Liver (tissue), 9 donors: ENCODE results near the gene EXOC1L. TPM values are rescaled to one million over a fixed set of nuclear protein-coding genes. Genes with fewer than 3 reads are reported as not detected.

ENCODE experiments used
- DNase-seq: peaks from one replicate; pipeline ENCODE4 v3.0.0-alpha.2; 2017; ENCODE audit warnings: low spot score
- H3K27ac ChIP-seq, 2 donors: one replicate each; pipeline ENCODE4 v1.7.0; 2013; ENCODE audit warnings: inconsistent platforms in 2 of 2, low read length in 2 of 2, control low read depth in 1 of 2, low read depth in 1 of 2, mild to moderate bottlenecking in 1 of 2
- H3K27me3 ChIP-seq, 4 donors: one replicate each; pipeline versions ENCODE4 v1.6.1 to v1.7.0; 2013; ENCODE audit warnings: low read length in 3 of 4, inconsistent platforms in 1 of 4, mild to moderate bottlenecking in 1 of 4, moderate library complexity in 1 of 4; ENCODE audit not compliant: control insufficient read depth in 4 of 4, insufficient read depth in 4 of 4
- H3K36me3 ChIP-seq, 4 donors: one replicate each; pipeline versions ENCODE4 v1.6.1 to v1.7.0; 2013; ENCODE audit warnings: low read length in 3 of 4, mild to moderate bottlenecking in 3 of 4, low read depth in 1 of 4, moderate library complexity in 1 of 4; ENCODE audit not compliant: control insufficient read depth in 4 of 4, insufficient read depth in 3 of 4
- H3K4me1 ChIP-seq, 4 donors: one replicate each; pipeline versions ENCODE4 v1.6.1 to v1.7.0; 2013; ENCODE audit warnings: low read length in 3 of 4, mild to moderate bottlenecking in 3 of 4, moderate library complexity in 1 of 4; ENCODE audit not compliant: control insufficient read depth in 4 of 4, insufficient read depth in 4 of 4
- H3K4me3 ChIP-seq, 3 donors: one replicate each; pipeline versions ENCODE4 v1.6.1 to v1.7.0; 2013; ENCODE audit warnings: low read length in 3 of 3, control low read depth in 1 of 3, low read depth in 1 of 3, mild to moderate bottlenecking in 1 of 3
- H3K9ac ChIP-seq, 2 donors: one replicate each; pipeline ENCODE4 v1.7.0; 2013; ENCODE audit warnings: low read length in 2 of 2, mild to moderate bottlenecking in 2 of 2, moderate library complexity in 2 of 2, control low read depth in 1 of 2, low read depth in 1 of 2
- H3K9me3 ChIP-seq, 4 donors: one replicate each; pipeline versions ENCODE4 v1.6.1 to v1.7.0; 2013; ENCODE audit warnings: low read length in 3 of 4; ENCODE audit not compliant: control insufficient read depth in 4 of 4
- ATF3 ChIP-seq: IDR thresholded peaks from 2 replicates; pipeline ENCODE4 v1.6.1; 2016; ENCODE audit warnings: antibody characterized with exemption
- CTCF ChIP-seq: fragments of 150-350 bp; IDR thresholded peaks from 2 replicates; pipeline ENCODE4 v1.5.1; 2017; ENCODE audit warnings: improper control_type of control experiment, low read depth, low read length; ENCODE audit not compliant: missing input control
- EGR1 ChIP-seq, 2 donors: IDR thresholded peaks; 2 replicates each; pipeline ENCODE4 v1.6.1; 2016 to 2018; ENCODE audit warnings: antibody characterized with exemption in 2 of 2, low read depth in 2 of 2
- FOXA1 ChIP-seq: IDR thresholded peaks from 2 replicates; pipeline ENCODE4 v1.6.1; 2016; ENCODE audit warnings: antibody characterized with exemption
- FOXA2 ChIP-seq: IDR thresholded peaks from 2 replicates; pipeline ENCODE4 v1.6.1; 2016; ENCODE audit warnings: antibody characterized with exemption
- GABPA ChIP-seq, 2 donors: IDR thresholded peaks in 1 of 2; conservative IDR thresholded peaks in 1 of 2; 2 replicates each; pipeline ENCODE4 v1.6.1; 2016; ENCODE audit warnings: antibody characterized with exemption in 2 of 2, mild to moderate bottlenecking in 1 of 2, moderate library complexity in 1 of 2
- HNF4A ChIP-seq, 2 donors: conservative IDR thresholded peaks; 2 replicates each; pipeline ENCODE4 v1.6.1; 2016; ENCODE audit warnings: antibody characterized with exemption in 2 of 2, mild to moderate bottlenecking in 2 of 2
- HNF4G ChIP-seq: IDR thresholded peaks from 2 replicates; pipeline ENCODE4 v1.6.1; 2016; ENCODE audit warnings: antibody characterized with exemption
- MAX ChIP-seq: IDR thresholded peaks from 2 replicates; pipeline ENCODE4 v1.6.1; 2016; ENCODE audit warnings: antibody characterized with exemption
- NR2F2 ChIP-seq: IDR thresholded peaks from 2 replicates; pipeline ENCODE4 v1.6.1; 2016; ENCODE audit warnings: antibody characterized with exemption
- REST ChIP-seq: IDR thresholded peaks from 2 replicates; pipeline ENCODE4 v1.6.1; 2016; ENCODE audit warnings: antibody characterized with exemption, mild to moderate bottlenecking
- RXRA ChIP-seq, 2 donors: IDR thresholded peaks; 2 replicates each; pipeline ENCODE4 v1.6.1; 2017 to 2018; ENCODE audit warnings: antibody characterized with exemption in 2 of 2, mild to moderate bottlenecking in 1 of 2
- SP1 ChIP-seq: IDR thresholded peaks from 2 replicates; pipeline ENCODE4 v1.6.1; 2018; ENCODE audit warnings: antibody characterized with exemption, mild to moderate bottlenecking
- TAF1 ChIP-seq: conservative IDR thresholded peaks from 2 replicates; pipeline ENCODE4 v1.6.1; 2016; ENCODE audit warnings: antibody characterized with exemption, mild to moderate bottlenecking
- YY1 ChIP-seq: IDR thresholded peaks from 2 replicates; pipeline ENCODE4 v1.6.1; 2016; ENCODE audit warnings: antibody characterized with exemption, mild to moderate bottlenecking
- ZBTB33 ChIP-seq: IDR thresholded peaks from 2 replicates; pipeline ENCODE4 v1.6.1; 2016; ENCODE audit warnings: antibody characterized with exemption
- WGBS: extraction: QIAGEN DNeasy Blood & Tissue Kit; methylation state at CpG from one replicate; pipeline ENCODE4 v1.1.7; 2013; 5-methylcytosine and 5-hydroxymethylcytosine counted together
- polyA plus RNA-seq, 2 donors: library from polyadenylated mRNA; stranded (reverse) in 1 of 2; unstranded in 1 of 2; fragments of 200-250 nt in 1 of 2; fragments of >200 nt in 1 of 2; fragmentation: Nextera tagmentation in 1 of 2; extraction: Ambion mirVana in 1 of 2; gene quantifications; one replicate each; pipeline versions ENCODE4 v1.2.1 to v1.2.3, GENCODE V29; 2013 to 2015
- total RNA-seq, 2 donors: library from RNA; depleted of rRNA; stranded (reverse); fragments of >200 nt; gene quantifications; one replicate each; pipeline ENCODE4 v1.2.3, GENCODE V29; 2014
- donor health status: healthy.
- donor health status: healthy.
- donor health status: healthy.
- donor health status: healthy.
- donor health status: healthy.

Gene EXOC1L
- total and polyA plus RNA-seq, 4 donors, result not detected

GRCh38 chr4:55884093-55884850, 64.7 kb downstream of the EXOC1L start:
- H3K4me3 ChIP-seq, result no peak overlapping the region
- no peaks in the 10 kb centered on the region for H3K9me3 ChIP-seq
- no peaks in the 10 kb centered on the region for H3K27me3 ChIP-seq
- TF ChIP-seq FOXA1, result no peak
- TF ChIP-seq ATF3, result no peak
- TF ChIP-seq EGR1 (IDR thresholded peaks at IDR 0.05; ENCODE audit: low read depth in 2 of 2), result no peak
- no peak for TF ChIP-seq ZBTB33
- no peak for TF ChIP-seq CTCF
- no peak for TF ChIP-seq FOXA2
- TF ChIP-seq GABPA (IDR thresholded peaks at IDR 0.05 in 1 of 2, conservative IDR thresholded peaks at IDR 0.05 in 1 of 2), result no peak
- no peak for TF ChIP-seq HNF4G
- TF ChIP-seq RXRA (IDR thresholded peaks at IDR 0.05), result no peak
- no peak for TF ChIP-seq HNF4A (conservative IDR thresholded peaks at IDR 0.05)
- TF ChIP-seq REST, result no peak
- no peak for TF ChIP-seq NR2F2
- TF ChIP-seq TAF1, result no peak
- no peak for TF ChIP-seq SP1
- no peak for TF ChIP-seq MAX
- no peak for TF ChIP-seq YY1
- WGBS, result 89% methylated on average over 2 of the region's 2 CpGs
- DNase-seq, result no peak
- H3K36me3 ChIP-seq, result peaks cover 3 to 21% (median 17%) of the 10 kb centered on the region in 4 donors
- no peak overlapping the region for H3K27ac ChIP-seq
- no peaks in the 10 kb centered on the region for H3K4me1 ChIP-seq
- no peak overlapping the region for H3K9ac ChIP-seq
